Peyer's patch (tissue), 4 donors: ENCODE measurements around the gene COL24A1. TPM values are rescaled to one million over a fixed set of nuclear protein-coding genes. Genes with fewer than 3 reads are reported as not detected.

Experiments
- DNase-seq, 3 donors: peaks; one replicate each; pipeline ENCODE4 v3.0.0-alpha.2; 2017 to 2019
- H3K27ac ChIP-seq, 4 donors: fragments of 200-600 bp; sonication (generic); one replicate each; pipeline ENCODE4 v1.5.1; 2016 to 2019
- H3K27me3 ChIP-seq, 2 donors: fragments of 200-600 bp; sonication (generic); one replicate each; pipeline ENCODE4 v1.5.1; 2019
- H3K36me3 ChIP-seq, 3 donors: fragments of 200-600 bp; sonication (generic); one replicate each; pipeline ENCODE4 v1.5.1; 2016 to 2019
- H3K4me1 ChIP-seq, 4 donors: fragments of 200-600 bp; sonication (generic); one replicate each; pipeline ENCODE4 v1.5.1; 2016 to 2019
- H3K4me3 ChIP-seq, 4 donors: fragments of 200-600 bp; sonication (generic); 1 replicate in 3 of 4; 2 replicates in 1 of 4; pipeline ENCODE4 v1.5.1; 2016 to 2019; ENCODE audit warnings: mild to moderate bottlenecking in 1 of 4
- H3K9me3 ChIP-seq, 4 donors: fragments of 200-600 bp; sonication (generic); one replicate each; pipeline ENCODE4 v1.5.1; 2016 to 2019; ENCODE audit warnings: mild to moderate bottlenecking in 1 of 4
- POLR2A ChIP-seq, 2 donors: fragments of 450-650 bp; IDR thresholded peaks; one replicate each; pipeline ENCODE4 v1.5.1; 2017; ENCODE audit warnings: antibody characterized with exemption in 2 of 2, mild to moderate bottlenecking in 2 of 2, moderate library complexity in 2 of 2
- total RNA-seq, 4 donors: library from RNA; depleted of rRNA; stranded (reverse); fragments of >200 nt; gene quantifications; one replicate each; pipeline ENCODE4 v1.1.0, GENCODE V29; 2016
- TF ChIP-seq, protein P1 (sequence below), 6 experiments: fragments of 450-650 bp in 4 of 6; fragments of 200-600 bp in 2 of 6; sonication (generic) in 1 of 6; IDR thresholded peaks; one replicate each; pipeline ENCODE4 v1.5.1; 2017 to 2019; ENCODE audit warnings: antibody characterized with exemption in 6 of 6, mild to moderate bottlenecking in 3 of 6, moderate library complexity in 1 of 6

COL24A1 gene
- total RNA-seq, 4 donors from 2014 or later: 0.18 to 3.3 (median 0.34) TPM

DNA sequence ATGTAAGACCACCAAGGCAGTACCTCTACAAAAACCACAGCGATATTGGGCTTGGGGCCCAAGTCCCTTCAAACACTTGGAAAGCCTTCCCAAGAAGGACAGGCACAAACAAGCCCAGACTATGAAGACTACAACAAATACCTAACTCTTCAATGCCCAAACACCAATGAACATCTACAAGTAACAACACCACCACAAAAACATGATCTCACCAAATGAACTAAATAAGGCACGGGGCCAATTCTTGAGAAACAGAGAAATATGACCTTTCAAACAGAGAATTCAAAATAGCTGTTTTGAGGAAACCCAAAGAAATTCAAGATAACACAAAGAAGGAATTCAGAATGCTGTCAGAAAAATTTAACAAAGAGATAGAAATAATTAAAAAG is 86.8 kb downstream of the COL24A1 start:
- no peak for TF ChIP-seq POLR2A (IDR thresholded peaks at IDR 0.05)
- TF ChIP-seq, protein P1, sequence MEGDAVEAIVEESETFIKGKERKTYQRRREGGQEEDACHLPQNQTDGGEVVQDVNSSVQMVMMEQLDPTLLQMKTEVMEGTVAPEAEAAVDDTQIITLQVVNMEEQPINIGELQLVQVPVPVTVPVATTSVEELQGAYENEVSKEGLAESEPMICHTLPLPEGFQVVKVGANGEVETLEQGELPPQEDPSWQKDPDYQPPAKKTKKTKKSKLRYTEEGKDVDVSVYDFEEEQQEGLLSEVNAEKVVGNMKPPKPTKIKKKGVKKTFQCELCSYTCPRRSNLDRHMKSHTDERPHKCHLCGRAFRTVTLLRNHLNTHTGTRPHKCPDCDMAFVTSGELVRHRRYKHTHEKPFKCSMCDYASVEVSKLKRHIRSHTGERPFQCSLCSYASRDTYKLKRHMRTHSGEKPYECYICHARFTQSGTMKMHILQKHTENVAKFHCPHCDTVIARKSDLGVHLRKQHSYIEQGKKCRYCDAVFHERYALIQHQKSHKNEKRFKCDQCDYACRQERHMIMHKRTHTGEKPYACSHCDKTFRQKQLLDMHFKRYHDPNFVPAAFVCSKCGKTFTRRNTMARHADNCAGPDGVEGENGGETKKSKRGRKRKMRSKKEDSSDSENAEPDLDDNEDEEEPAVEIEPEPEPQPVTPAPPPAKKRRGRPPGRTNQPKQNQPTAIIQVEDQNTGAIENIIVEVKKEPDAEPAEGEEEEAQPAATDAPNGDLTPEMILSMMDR (IDR thresholded peaks at IDR 0.05): no peak
- no peak overlapping the region for H3K4me3 ChIP-seq
- H3K27me3 ChIP-seq: no peaks in the 10 kb centered on the region
- H3K4me1 ChIP-seq: no peaks in the 10 kb centered on the region
- H3K9me3 ChIP-seq: no peaks in the 10 kb centered on the region
- H3K36me3 ChIP-seq: no peaks in the 10 kb centered on the region
- no peak for DNase-seq
- no peak overlapping the region for H3K27ac ChIP-seq

DNA sequence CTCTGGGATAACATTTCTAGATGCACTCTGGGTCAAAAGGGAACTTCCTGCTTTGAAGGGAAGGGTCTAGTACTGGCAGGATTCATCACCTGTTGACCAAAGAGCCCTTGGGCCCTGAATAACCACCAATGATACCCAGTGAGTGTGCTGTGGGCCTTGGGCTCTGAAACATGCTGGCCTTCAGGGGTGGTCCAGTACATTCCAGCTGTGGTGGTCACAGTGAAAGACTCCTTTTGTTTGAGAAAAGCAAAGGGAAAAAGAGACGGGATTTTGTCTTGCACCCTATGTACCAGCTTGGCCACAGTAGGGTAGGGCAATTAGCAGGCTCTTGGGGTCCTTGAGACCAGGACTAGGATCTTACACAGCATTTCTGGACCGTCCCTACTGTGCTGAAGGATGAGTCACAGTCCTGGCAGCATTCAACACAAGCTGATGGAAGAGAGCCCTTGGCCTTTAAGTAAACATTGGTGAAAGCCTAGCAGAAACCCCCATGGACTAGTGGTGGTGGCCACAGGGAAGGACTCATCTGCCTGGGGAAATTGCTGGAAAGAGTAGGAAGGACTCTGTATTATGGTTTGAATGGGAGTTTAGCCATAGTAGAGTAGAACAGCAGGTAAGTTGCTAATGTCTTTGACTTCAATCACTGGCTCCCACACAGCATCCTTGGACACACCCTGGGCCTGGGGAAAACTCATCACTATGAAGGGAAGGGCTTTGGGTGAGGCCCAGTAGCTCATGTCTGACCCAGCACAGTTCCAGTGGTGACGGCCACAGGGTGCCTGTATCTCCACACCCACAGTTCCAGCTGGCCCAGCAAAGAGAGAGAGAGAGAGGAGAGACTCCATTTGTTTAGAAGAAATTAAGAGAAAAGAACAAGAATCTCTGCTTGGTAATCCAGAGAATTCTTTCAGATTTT is 87.5 kb downstream of the COL24A1 start:
- no peaks in the 10 kb centered on the region for H3K9me3 ChIP-seq
- no peaks in the 10 kb centered on the region for H3K4me1 ChIP-seq
- TF ChIP-seq POLR2A (IDR thresholded peaks at IDR 0.05): no peak
- TF ChIP-seq, protein P1 (IDR thresholded peaks at IDR 0.05): no peak
- H3K27me3 ChIP-seq: no peaks in the 10 kb centered on the region
- no peaks in the 10 kb centered on the region for H3K36me3 ChIP-seq
- H3K27ac ChIP-seq: no peak overlapping the region
- H3K4me3 ChIP-seq: no peak overlapping the region
- DNase-seq: no peak

DNA sequence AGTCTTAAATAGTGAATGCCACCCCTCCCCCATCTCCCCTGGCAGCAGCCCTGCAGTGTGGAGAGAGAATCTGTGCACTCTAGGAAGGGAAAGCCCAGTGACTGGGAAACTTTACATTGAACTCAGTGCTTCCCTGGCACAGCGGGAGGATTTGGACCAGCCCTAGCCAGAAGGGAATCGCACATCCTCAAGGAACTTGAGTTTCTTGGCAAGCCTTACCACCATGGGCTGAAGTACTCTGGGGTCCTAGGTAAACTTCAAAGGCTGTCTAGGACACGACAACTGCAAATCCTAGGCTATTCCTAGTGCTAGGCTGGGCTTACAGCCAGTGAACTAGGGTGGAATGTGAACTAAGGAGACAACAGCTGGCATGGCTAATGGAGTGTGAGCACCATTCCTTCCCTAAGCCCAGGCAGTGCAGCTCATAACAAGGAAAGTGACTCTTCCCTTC is 88.3 kb downstream of the COL24A1 start:
- Histone ChIP-seq H3K27me3 (no peaks in the 10 kb centered on the region), H3K9me3 (no peaks in the 10 kb centered on the region), H3K36me3 (no peaks in the 10 kb centered on the region), H3K4me3 (no peak overlapping the region), H3K27ac (no peak overlapping the region), H3K4me1 (no peaks in the 10 kb centered on the region)
- TF ChIP-seq, protein P1 (IDR thresholded peaks at IDR 0.05): no peak
- no peak for TF ChIP-seq POLR2A (IDR thresholded peaks at IDR 0.05)
- no peak for DNase-seq

DNA sequence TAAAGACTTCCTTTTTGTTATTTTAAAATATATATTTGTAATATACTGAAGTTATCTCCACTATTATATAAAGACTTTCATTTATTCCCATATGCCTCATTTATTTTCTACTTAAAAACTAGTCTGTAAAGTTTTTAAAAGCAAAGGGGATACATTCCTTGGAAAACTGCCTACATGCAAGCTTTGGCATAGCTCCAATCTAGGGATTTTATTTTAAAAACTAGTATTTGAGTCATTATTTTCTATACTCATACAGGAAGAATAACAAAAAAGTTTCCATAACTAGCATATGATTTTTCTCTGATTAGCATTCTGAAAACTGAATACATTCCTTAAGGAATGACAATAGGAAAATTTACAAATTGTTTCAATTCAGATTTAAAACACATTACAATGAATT is 88.9 kb downstream of the COL24A1 start:
- Histone ChIP-seq H3K4me1 (no peaks in the 10 kb centered on the region), H3K27ac (no peak overlapping the region), H3K4me3 (no peak overlapping the region), H3K9me3 (no peaks in the 10 kb centered on the region), H3K36me3 (no peaks in the 10 kb centered on the region), H3K27me3 (no peaks in the 10 kb centered on the region)
- no peak for TF ChIP-seq POLR2A (IDR thresholded peaks at IDR 0.05)
- TF ChIP-seq, protein P1 (IDR thresholded peaks at IDR 0.05): no peak
- no peak for DNase-seq

DNA sequence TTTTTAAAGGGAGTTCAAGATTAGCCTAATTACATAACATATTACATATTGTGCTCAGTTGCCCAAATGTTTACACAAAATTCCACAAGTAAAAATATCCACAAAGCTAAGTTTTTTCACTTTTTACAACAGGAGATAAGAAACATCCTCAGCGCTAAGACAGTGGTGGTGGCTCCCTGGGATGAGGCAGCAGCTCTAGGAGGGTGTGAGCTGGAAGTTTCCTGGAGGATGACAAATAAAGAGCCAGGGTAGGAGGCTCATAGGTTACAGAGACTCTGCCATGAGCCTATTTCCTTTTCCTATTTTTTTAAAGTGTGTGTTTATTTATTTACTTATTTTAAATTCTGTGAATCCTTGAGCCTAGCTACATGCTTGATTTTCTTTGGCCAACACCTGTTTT is 91.7 kb downstream of the COL24A1 start:
- no peaks in the 10 kb centered on the region for H3K9me3 ChIP-seq
- no peak overlapping the region for H3K4me3 ChIP-seq
- TF ChIP-seq, protein P1 (IDR thresholded peaks at IDR 0.05): no peak
- no peak for TF ChIP-seq POLR2A (IDR thresholded peaks at IDR 0.05)
- no peaks in the 10 kb centered on the region for H3K27me3 ChIP-seq
- no peak for DNase-seq
- H3K36me3 ChIP-seq: no peaks in the 10 kb centered on the region
- no peaks in the 10 kb centered on the region for H3K4me1 ChIP-seq
- no peak overlapping the region for H3K27ac ChIP-seq
